AG09309 (cell line): ENCODE measurements around the gene PPP4R1.
A peak's percentile ranks its signal among the peaks of the same experiment; 100 is the strongest.

Source experiments
- DNase-seq: peaks from one replicate; pipeline ENCODE4 v3.0.0-alpha.2; 2010; ENCODE audit warnings: low read depth
- H3K4me3 ChIP-seq: 2 replicates; pipeline ENCODE4 v1.5.1; 2011; ENCODE audit warnings: mild to moderate bottlenecking, low read depth, low read length, moderate library complexity; ENCODE audit not compliant: control insufficient read depth
- CTCF ChIP-seq: IDR thresholded peaks from 2 replicates; pipeline ENCODE4 v1.5.1; 2011; ENCODE audit warnings: mild to moderate bottlenecking, low read depth, low read length, inconsistent platforms; ENCODE audit not compliant: insufficient read depth, control insufficient read depth; ENCODE audit errors: missing control alignments

The PPP4R1 gene

GRCh38 chr18:9616049-9616448, 1.7 kb upstream of the PPP4R1 start:
- H3K4me3 ChIP-seq: no peak overlapping the region
- no peak for TF ChIP-seq CTCF
- no peak for DNase-seq

- TF ChIP-seq CTCF: no peak
- DNase-seq: no peak
- H3K4me3 ChIP-seq: peak overlapping the region; percentile 57
Observed at GRCh38 chr18:9615280-9615797, 980 bp upstream of the PPP4R1 start.

- no peak for DNase-seq
- peak overlapping the region; percentile 57 for H3K4me3 ChIP-seq
- TF ChIP-seq CTCF: no peak
Observed at GRCh38 chr18:9613550-9614400, 584 bp downstream of the PPP4R1 start.

GRCh38 chr18:9612977-9613376, 1.4 kb downstream of the PPP4R1 start:
- DNase-seq: no peak
- TF ChIP-seq CTCF: no peak
- peak overlapping the region; percentile 57 for H3K4me3 ChIP-seq

GRCh38 chr18:9612215-9612830, 2.0 kb downstream of the PPP4R1 start:
- TF ChIP-seq CTCF: peak; percentile 79
- DNase-seq: no peak
- no peak overlapping the region for H3K4me3 ChIP-seq

GRCh38 chr18:9609190-9609589, 5.2 kb downstream of the PPP4R1 start:
- H3K4me3 ChIP-seq: no peak overlapping the region
- no peak for DNase-seq
- TF ChIP-seq CTCF: no peak
